Measurements from ENCODE around the gene DDX51. TPM values are rescaled to one million over a fixed set of nuclear protein-coding genes. Genes with fewer than 3 reads are reported as not detected.

Gene DDX51
- total and polyA plus RNA-seq, 2 of the 13 experiments (the other 11 are each of a cell fraction or from before 2014, with no cell fraction given) = 10.1 TPM

DNA sequence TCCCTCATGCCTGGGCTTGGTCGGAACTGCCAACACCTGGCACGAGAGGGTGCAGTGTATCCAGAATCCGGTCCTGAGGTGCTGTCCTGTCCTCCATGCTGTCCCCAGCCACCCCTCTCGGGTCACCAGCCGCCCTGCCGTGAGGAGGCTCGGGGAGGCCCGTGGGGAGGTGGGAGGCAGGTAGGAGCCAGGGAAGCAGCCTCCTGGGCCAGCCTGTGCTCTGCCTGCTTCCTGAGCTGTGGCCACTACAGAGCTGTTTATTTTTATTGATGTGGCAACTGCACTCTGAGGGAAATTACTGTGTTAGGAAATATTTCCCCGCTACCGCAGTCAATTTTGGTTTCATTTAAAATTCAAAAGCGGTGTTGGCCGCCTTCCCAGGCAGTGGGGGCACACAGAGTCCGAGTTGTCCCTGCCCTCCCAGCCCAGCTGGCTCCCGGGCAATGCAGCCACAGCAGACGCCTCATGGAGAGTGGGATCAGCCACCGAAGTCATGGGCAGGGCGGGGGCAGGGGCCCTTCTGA, 18.5 kb upstream of the DDX51 start:
- 8% methylated on average over 12 of the region's 17 CpGs for WGBS (ENCODE audit: low lambda C conversion rate)
- POLR2A ChIA-PET = interaction anchor here (1.7 kb wide), 1 partner anchor 9 kb away, joined by 6 read pairs; no protein-coding TSS in a partner anchor
- H3K27ac ChIP-seq (ENCODE audit: extremely low read length, insufficient read depth, low read length) = no peak overlapping the region
- no peaks in the 10 kb centered on the region for H3K4me1 ChIP-seq (ENCODE audit: insufficient read depth, low read length)
- H3K9ac ChIP-seq (ENCODE audit: insufficient read depth, low read depth, low read length) = no peak overlapping the region
- peak; percentile 18 for ATAC-seq
- H3K9me3 ChIP-seq (ENCODE audit: low read length) = no peaks in the 10 kb centered on the region
- H2AFZ ChIP-seq (ENCODE audit: low read length) = no peak overlapping the region
- 0 out of 2 replicates have a peak, but pooled peaks cover 3% of the 10 kb centered on the region for H4K20me1 ChIP-seq (ENCODE audit: insufficient read depth, low read length)
- H3K27me3 ChIP-seq (ENCODE audit: control insufficient read depth in 1 of 2, insufficient read depth in 2 of 2, low read length in 2 of 2) = peaks cover 2 to 21% of the 10 kb centered on the region in 2 experiments; a peak in 3 of 5 replicates
- peaks cover 0 to 2% of the 10 kb centered on the region in 2 experiments; a peak in 1 of 5 replicates for H3K36me3 ChIP-seq (replicated peaks in 1 of 2; ENCODE audit: control insufficient read depth in 1 of 2, insufficient read depth in 2 of 2, low read length in 2 of 2)
- no peak overlapping the region for H3K4me3 ChIP-seq (replicated peaks in 1 of 3; ENCODE audit: insufficient read depth in 1 of 3, low read depth in 2 of 3, low read length in 3 of 3)
- in situ Hi-C loops (cut with HindIII; ENCODE audit: extremely low pct_ligation_motif_present, low pct_unique_long_range_greater_than_20kb) = no loop called here
- FAIRE-seq = no peak
- no peak for DNase-seq (ENCODE audit: low spot score)
- no TSS peak for BruUV-seq (replicated peaks)
- intact Hi-C loops (cut with micrococcal nuclease; ENCODE audit: unreplicated experiment) = no loop called here
- no peak for TF ChIP-seq SYNCRIP (IDR thresholded peaks at IDR 0.05; ENCODE audit: insufficient read depth, low read depth, low read length)
- TF ChIP-seq LCORL (IDR thresholded peaks at IDR 0.05) = no peak
- TF ChIP-seq LCORL (CRISPR knock-in tag; IDR thresholded peaks at IDR 0.05) = no peak
- no peak for TF ChIP-seq NAIF1 (CRISPR knock-in tag; IDR thresholded peaks at IDR 0.05; ENCODE audit: borderline replicate concordance)
- no peak for TF ChIP-seq FOXC1 (CRISPR knock-in tag; IDR thresholded peaks at IDR 0.05; ENCODE audit: borderline replicate concordance)
- TF ChIP-seq ISX (CRISPR knock-in tag; conservative IDR thresholded peaks at IDR 0.05) = no peak
- TF ChIP-seq, protein P1, sequence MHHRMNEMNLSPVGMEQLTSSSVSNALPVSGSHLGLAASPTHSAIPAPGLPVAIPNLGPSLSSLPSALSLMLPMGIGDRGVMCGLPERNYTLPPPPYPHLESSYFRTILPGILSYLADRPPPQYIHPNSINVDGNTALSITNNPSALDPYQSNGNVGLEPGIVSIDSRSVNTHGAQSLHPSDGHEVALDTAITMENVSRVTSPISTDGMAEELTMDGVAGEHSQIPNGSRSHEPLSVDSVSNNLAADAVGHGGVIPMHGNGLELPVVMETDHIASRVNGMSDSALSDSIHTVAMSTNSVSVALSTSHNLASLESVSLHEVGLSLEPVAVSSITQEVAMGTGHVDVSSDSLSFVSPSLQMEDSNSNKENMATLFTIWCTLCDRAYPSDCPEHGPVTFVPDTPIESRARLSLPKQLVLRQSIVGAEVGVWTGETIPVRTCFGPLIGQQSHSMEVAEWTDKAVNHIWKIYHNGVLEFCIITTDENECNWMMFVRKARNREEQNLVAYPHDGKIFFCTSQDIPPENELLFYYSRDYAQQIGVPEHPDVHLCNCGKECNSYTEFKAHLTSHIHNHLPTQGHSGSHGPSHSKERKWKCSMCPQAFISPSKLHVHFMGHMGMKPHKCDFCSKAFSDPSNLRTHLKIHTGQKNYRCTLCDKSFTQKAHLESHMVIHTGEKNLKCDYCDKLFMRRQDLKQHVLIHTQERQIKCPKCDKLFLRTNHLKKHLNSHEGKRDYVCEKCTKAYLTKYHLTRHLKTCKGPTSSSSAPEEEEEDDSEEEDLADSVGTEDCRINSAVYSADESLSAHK (CRISPR knock-in tag; IDR thresholded peaks at IDR 0.05; ENCODE audit: borderline replicate concordance) = no peak
- no peak for TF ChIP-seq TBX3 (IDR thresholded peaks at IDR 0.05; ENCODE audit: borderline replicate concordance)
- TF ChIP-seq ZNF75D (CRISPR knock-in tag; IDR thresholded peaks at IDR 0.05; ENCODE audit: borderline replicate concordance) = no peak
- TF ChIP-seq NCOA5 (CRISPR knock-in tag; IDR thresholded peaks at IDR 0.05) = no peak
- TF ChIP-seq, protein P2, sequence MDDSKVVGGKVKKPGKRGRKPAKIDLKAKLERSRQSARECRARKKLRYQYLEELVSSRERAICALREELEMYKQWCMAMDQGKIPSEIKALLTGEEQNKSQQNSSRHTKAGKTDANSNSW (CRISPR knock-in tag; IDR thresholded peaks at IDR 0.05; ENCODE audit: borderline replicate concordance) = no peak
- no peak for TF ChIP-seq ONECUT2 (CRISPR knock-in tag; IDR thresholded peaks at IDR 0.05)
- no peak for TF ChIP-seq HOXA7 (CRISPR knock-in tag; IDR thresholded peaks at IDR 0.05)
- TF ChIP-seq ZNF883 (CRISPR knock-in tag; IDR thresholded peaks at IDR 0.05; ENCODE audit: not compliant biosample characterization) = no peak
- TF ChIP-seq ZHX1 (CRISPR knock-in tag; IDR thresholded peaks at IDR 0.05; ENCODE audit: low read depth) = no peak
- no peak for TF ChIP-seq ELF1 (CRISPR knock-in tag; IDR thresholded peaks at IDR 0.05)
- TF ChIP-seq CENPT (CRISPR knock-in tag; IDR thresholded peaks at IDR 0.05; ENCODE audit: low read depth) = no peak
- TF ChIP-seq MYNN (CRISPR knock-in tag; IDR thresholded peaks at IDR 0.05; ENCODE audit: low read depth) = no peak
- H3K79me2 ChIP-seq (ENCODE audit: insufficient read depth, low read length) = no peaks in the 10 kb centered on the region
- no peak overlapping the region for H3K4me2 ChIP-seq (ENCODE audit: low read depth, low read length)
- CTCF ChIA-PET (ENCODE audit: low intra/inter-chr PET ratio, low total read pairs) = no interaction called here
